Tibial nerve (tissue), 4 donors: Measurements from ENCODE around the gene HECTD4. TPM values are rescaled to one million over a fixed set of nuclear protein-coding genes. Genes with fewer than 3 reads are reported as not detected.

Source experiments
- DNase-seq, 2 donors: peaks; one replicate each; pipeline ENCODE4 v3.0.0-alpha.2; 2019; ENCODE audit warnings: low spot score in 2 of 2
- H3K27ac ChIP-seq, 4 donors: fragments of 200-600 bp; sonication (generic) in 3 of 4; one replicate each; pipeline ENCODE4 v1.5.1; 2017 to 2019; ENCODE audit warnings: mild to moderate bottlenecking in 1 of 4
- H3K27me3 ChIP-seq, 2 donors: fragments of 200-600 bp; sonication (generic) in 1 of 2; one replicate each; pipeline versions ENCODE4 v1.5.1 to v1.6.0; 2017 to 2019
- H3K36me3 ChIP-seq, 3 donors: fragments of 200-600 bp; sonication (generic); one replicate each; pipeline ENCODE4 v1.5.1; 2018 to 2019
- H3K4me1 ChIP-seq, 4 donors: fragments of 200-600 bp; sonication (generic) in 3 of 4; one replicate each; pipeline ENCODE4 v1.5.1; 2017 to 2019
- H3K4me3 ChIP-seq, 4 donors: fragments of 200-600 bp; sonication (generic) in 3 of 4; one replicate each; pipeline ENCODE4 v1.5.1; 2017 to 2019; ENCODE audit warnings: mild to moderate bottlenecking in 1 of 4, moderate library complexity in 1 of 4
- H3K9me3 ChIP-seq, 4 donors: fragments of 200-600 bp; sonication (generic) in 3 of 4; one replicate each; pipeline ENCODE4 v1.5.1; 2017 to 2019
- EP300 ChIP-seq, 2 donors: sonication (generic); formaldehyde crosslinking; IDR thresholded peaks; one replicate each; pipeline ENCODE4 v1.6.1; 2017; ENCODE audit warnings: antibody characterized with exemption in 2 of 2, mild to moderate bottlenecking in 1 of 2
- POLR2A ChIP-seq, 2 donors: fragments of 450-650 bp; IDR thresholded peaks; one replicate each; pipeline ENCODE4 v1.6.1; 2017; ENCODE audit warnings: antibody characterized with exemption in 2 of 2, mild to moderate bottlenecking in 2 of 2, moderate library complexity in 2 of 2
- WGBS, 2 donors: methylation state at CpG; one replicate each; pipeline ENCODE4 v1.1.5; 2018; 5-methylcytosine and 5-hydroxymethylcytosine counted together
- total RNA-seq, 4 donors: library from RNA; depleted of rRNA; stranded (reverse); fragments of >200 nt; gene quantifications; one replicate each; pipeline ENCODE4 v1.1.0, GENCODE V29; 2016
- TF ChIP-seq, protein P1 (sequence below), 5 experiments: fragments of 200-600 bp in 3 of 5; fragments of 450-650 bp in 2 of 5; sonication (generic) in 3 of 5; IDR thresholded peaks; one replicate each; pipeline ENCODE4 v1.5.1; 2016 to 2019; ENCODE audit warnings: antibody characterized with exemption in 5 of 5, mild to moderate bottlenecking in 3 of 5, moderate library complexity in 2 of 5

HECTD4 gene
- total RNA-seq, 4 donors from 2014 or later: 43.0 to 70.5 (median 58.5) TPM

DNA sequence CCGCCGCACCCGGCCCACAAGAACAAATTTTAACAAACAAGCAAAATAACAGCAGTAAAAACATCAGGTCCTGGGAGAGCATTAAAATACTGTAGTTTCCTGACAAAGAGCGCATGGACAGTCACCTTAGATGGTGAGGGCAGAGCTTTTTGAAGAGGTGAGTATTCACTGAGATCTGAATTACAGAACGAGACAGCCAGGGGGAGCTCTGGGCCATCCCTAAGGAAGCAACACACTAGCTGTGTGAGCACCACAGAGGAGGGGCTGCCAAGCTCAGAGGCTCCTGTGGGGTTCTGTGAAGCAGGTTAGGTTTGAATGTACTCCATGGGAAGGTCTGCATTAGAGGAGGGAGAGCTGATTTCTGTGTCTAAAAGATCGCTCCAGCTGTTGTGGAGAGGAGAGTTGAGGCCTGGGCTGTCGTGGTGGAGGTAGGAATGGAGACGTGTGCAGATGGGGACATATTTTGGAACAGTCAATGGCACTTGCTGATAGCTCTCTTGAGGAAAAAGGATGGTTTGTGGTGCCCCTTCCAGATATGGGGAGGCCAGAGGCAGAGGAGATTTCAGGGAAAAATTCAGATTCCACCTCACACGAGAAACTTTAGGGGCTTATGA lies 184.0 kb downstream of the HECTD4 start:
- TF ChIP-seq, protein P1, sequence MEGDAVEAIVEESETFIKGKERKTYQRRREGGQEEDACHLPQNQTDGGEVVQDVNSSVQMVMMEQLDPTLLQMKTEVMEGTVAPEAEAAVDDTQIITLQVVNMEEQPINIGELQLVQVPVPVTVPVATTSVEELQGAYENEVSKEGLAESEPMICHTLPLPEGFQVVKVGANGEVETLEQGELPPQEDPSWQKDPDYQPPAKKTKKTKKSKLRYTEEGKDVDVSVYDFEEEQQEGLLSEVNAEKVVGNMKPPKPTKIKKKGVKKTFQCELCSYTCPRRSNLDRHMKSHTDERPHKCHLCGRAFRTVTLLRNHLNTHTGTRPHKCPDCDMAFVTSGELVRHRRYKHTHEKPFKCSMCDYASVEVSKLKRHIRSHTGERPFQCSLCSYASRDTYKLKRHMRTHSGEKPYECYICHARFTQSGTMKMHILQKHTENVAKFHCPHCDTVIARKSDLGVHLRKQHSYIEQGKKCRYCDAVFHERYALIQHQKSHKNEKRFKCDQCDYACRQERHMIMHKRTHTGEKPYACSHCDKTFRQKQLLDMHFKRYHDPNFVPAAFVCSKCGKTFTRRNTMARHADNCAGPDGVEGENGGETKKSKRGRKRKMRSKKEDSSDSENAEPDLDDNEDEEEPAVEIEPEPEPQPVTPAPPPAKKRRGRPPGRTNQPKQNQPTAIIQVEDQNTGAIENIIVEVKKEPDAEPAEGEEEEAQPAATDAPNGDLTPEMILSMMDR (IDR thresholded peaks at IDR 0.05): peak; percentile 23 to 40 (median 28)
- TF ChIP-seq POLR2A (IDR thresholded peaks at IDR 0.05): no peak
- 83 to 86% methylated on average over 9 of the region's 9 CpGs for WGBS, 2 donors
- H3K4me3 ChIP-seq: no peak overlapping the region
- peaks cover 0 to 93% (median 22%) of the 10 kb centered on the region in 3 donors for H3K36me3 ChIP-seq
- no peaks in the 10 kb centered on the region for H3K9me3 ChIP-seq
- no peak for DNase-seq
- no peaks in the 10 kb centered on the region for H3K27me3 ChIP-seq
- peaks cover 0 to 3% (median 0%) of the 10 kb centered on the region in 4 donors for H3K4me1 ChIP-seq
- H3K27ac ChIP-seq: no peak overlapping the region

DNA sequence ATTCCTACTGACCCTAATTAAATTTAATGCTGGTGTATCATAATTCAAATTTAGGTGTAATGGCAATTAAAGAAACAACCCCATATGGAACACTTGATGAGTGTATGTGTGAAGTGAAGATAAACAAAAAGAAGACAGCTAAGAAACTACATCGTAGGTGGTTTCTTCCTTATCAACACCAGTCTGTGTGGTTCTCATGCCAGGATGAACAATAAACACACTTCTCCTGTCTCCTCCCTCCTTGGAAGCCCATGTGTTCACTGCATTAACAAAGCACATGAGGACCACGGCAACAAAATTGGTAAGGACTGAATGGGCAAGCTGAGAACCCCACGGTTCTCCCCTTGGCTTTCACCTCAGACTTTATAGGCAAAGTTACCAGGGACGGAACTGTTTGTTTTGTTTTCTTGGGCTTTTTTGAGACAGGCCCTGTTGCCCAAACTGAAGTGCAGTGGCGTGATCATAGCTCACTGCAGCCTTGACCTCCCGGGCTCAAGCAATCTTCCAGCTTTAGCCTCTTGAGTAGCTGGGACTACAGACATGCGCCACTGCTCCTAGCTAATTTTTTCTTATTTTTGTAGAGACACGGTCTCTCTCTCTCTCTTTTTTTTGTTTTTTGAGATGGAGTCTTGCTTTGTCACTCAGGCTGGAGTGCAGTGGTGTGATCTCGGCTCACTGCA lies 185.9 kb downstream of the HECTD4 start:
- H3K4me3 ChIP-seq: no peak overlapping the region
- H3K27me3 ChIP-seq: no peaks in the 10 kb centered on the region
- peaks cover 0 to 12% (median 9%) of the 10 kb centered on the region in 4 donors for H3K4me1 ChIP-seq
- WGBS, 2 donors: 92 to 93% methylated on average over 9 of the region's 9 CpGs
- no peaks in the 10 kb centered on the region for H3K9me3 ChIP-seq
- TF ChIP-seq, protein P1 (IDR thresholded peaks at IDR 0.05): no peak
- TF ChIP-seq POLR2A (IDR thresholded peaks at IDR 0.05) (no peak), EP300 (IDR thresholded peaks at IDR 0.05) (no peak)
- no peak for DNase-seq
- no peak overlapping the region for H3K27ac ChIP-seq
- H3K36me3 ChIP-seq: peaks cover 0 to 99% (median 19%) of the 10 kb centered on the region in 3 donors

GRCh38 chr12:112194601-112195247 lies 187.5 kb downstream of the HECTD4 start:
- Histone ChIP-seq H3K9me3 (no peaks in the 10 kb centered on the region), H3K36me3 (peaks cover 0 to 97% (median 15%) of the 10 kb centered on the region in 3 donors), H3K4me3 (no peak overlapping the region), H3K27ac (no peak overlapping the region), H3K4me1 (peaks cover 0 to 21% (median 9%) of the 10 kb centered on the region in 4 donors), H3K27me3 (no peaks in the 10 kb centered on the region)
- DNase-seq: no peak
- 95 to 96% methylated on average over 20 of the region's 20 CpGs for WGBS, 2 donors
- TF ChIP-seq, protein P1 (IDR thresholded peaks at IDR 0.05): no peak

DNA sequence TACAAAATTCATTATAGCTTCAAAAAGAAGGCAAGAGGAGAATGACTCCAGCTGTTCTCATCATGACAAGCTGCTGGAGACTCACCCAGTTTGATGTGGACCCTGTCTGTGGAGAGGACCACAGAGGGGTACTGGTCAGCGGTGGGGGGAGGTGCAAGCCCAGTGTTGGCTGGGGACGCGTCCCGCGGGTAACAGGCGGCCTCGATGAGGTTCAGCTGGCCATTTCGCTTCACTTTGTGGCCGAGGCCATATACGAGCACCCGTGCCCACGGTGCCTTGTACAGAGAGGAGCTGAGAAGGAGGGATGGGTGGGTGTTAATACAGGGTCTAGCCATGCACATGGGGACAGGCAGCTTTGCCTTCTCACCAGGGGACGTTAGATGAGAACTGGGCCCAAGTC lies 189.8 kb downstream of the HECTD4 start:
- Histone ChIP-seq H3K9me3 (no peaks in the 10 kb centered on the region), H3K4me1 (peaks cover 0 to 21% (median 9%) of the 10 kb centered on the region in 4 donors), H3K27me3 (no peaks in the 10 kb centered on the region), H3K36me3 (peaks cover 0 to 88% (median 12%) of the 10 kb centered on the region in 3 donors), H3K4me3 (no peak overlapping the region), H3K27ac (peak overlapping the region; percentile 1 to 71 (median 59))
- DNase-seq: no peak
- 91 to 93% methylated on average over 7 to 13 of the region's 13 CpGs for whole genome bisulfite sequencing, 2 donors
- no peak for TF ChIP-seq EP300 (IDR thresholded peaks at IDR 0.05)
- TF ChIP-seq, protein P1 (IDR thresholded peaks at IDR 0.05): no peak
- no peak for TF ChIP-seq POLR2A (IDR thresholded peaks at IDR 0.05)

DNA sequence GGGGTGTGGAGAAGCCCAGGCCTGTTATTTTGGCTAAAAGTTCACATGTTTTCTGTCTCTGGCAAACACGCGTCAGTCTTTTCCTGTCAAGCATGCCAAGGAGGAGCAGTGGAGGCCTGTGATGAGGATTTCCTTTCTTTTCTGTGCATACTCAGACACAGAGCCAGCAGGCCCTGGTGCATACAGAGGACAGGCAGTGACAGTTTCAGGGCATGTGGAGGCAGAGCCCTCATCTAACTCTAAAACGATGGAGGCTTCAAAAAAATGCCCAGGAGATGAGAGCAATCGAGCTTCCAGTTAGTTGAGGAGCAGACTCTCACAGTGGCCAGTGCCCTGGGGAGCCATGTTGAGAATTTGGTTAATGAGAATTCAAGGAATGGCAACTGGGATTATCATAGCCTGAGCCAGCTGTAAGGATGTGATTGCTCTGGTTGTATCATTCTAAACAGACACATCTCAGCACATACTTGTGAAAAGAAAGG lies 190.3 kb downstream of the HECTD4 start:
- no peak for DNase-seq
- TF ChIP-seq, protein P1 (IDR thresholded peaks at IDR 0.05): no peak
- no peak for TF ChIP-seq POLR2A (IDR thresholded peaks at IDR 0.05)
- TF ChIP-seq EP300 (IDR thresholded peaks at IDR 0.05): peak in 1 of 2 donors; percentile 43
- Histone ChIP-seq H3K27ac (peak overlapping the region; percentile 1 to 71 (median 59)), H3K9me3 (no peaks in the 10 kb centered on the region), H3K36me3 (peaks cover 0 to 86% (median 12%) of the 10 kb centered on the region in 3 donors), H3K27me3 (no peaks in the 10 kb centered on the region), H3K4me1 (peaks cover 0 to 21% (median 9%) of the 10 kb centered on the region in 4 donors), H3K4me3 (no peak overlapping the region)
- 37 to 44% methylated on average over 4 of the region's 4 CpGs for WGBS, 2 donors
